Natural killer cell (primary cell): Measurements from ENCODE around the gene C3orf20. TPM values are rescaled to one million over a fixed set of nuclear protein-coding genes. Genes with fewer than 3 reads are reported as not detected.

Source experiments
- ATAC-seq, 3 donors: fragments of 150-1000 bp in 2 of 3; fragments of 200-7000 bp in 1 of 3; cut with Tn5 transposase; 1 replicate in 1 of 3; 2 replicates in 2 of 3; pipeline ENCODE4 v1.10.0; 2021; ENCODE audit warnings: mild to moderate bottlenecking in 2 of 3, moderate library complexity in 2 of 3
- DNase-seq, 2 donors: peaks; one replicate each; pipeline versions ENCODE4 v3.0.0 to v3.0.0-alpha.2; 2013 to 2021; ENCODE audit warnings: mixed read lengths in 1 of 2
- H3K27ac ChIP-seq: one replicate; pipeline ENCODE4 v1.5.1; 2013; ENCODE audit warnings: mild to moderate bottlenecking, low read length
- H3K27me3 ChIP-seq: one replicate; pipeline ENCODE4 v1.6.1; 2013; ENCODE audit warnings: low read length; ENCODE audit not compliant: control insufficient read depth, insufficient read depth
- H3K36me3 ChIP-seq: one replicate; pipeline ENCODE4 v1.6.1; 2013; ENCODE audit warnings: low read length; ENCODE audit not compliant: control insufficient read depth, insufficient read depth
- H3K4me1 ChIP-seq: one replicate; pipeline ENCODE4 v1.6.1; 2013; ENCODE audit warnings: low read length; ENCODE audit not compliant: control insufficient read depth, insufficient read depth
- H3K4me3 ChIP-seq: one replicate; pipeline ENCODE4 v1.5.1; 2013; ENCODE audit warnings: low read length
- H3K9me3 ChIP-seq: one replicate; pipeline ENCODE4 v1.6.1; 2013; ENCODE audit warnings: low read length; ENCODE audit not compliant: control insufficient read depth, insufficient read depth
- H3K27ac Mint-ChIP-seq, 2 donors: one replicate each; pipeline ENCODE4 v1.8.0; 2022; ENCODE audit warnings: mild to moderate bottlenecking in 2 of 2, mixed read lengths in 2 of 2, moderate library complexity in 1 of 2
- H3K27me3 Mint-ChIP-seq, 2 donors: one replicate each; pipeline ENCODE4 v1.8.0; 2022; ENCODE audit warnings: low read depth in 2 of 2, mixed read lengths in 2 of 2
- H3K36me3 Mint-ChIP-seq: one replicate; pipeline ENCODE4 v1.8.0; 2022; ENCODE audit warnings: mixed read lengths
- H3K4me1 Mint-ChIP-seq, 2 donors: one replicate each; pipeline ENCODE4 v1.8.0; 2022; ENCODE audit warnings: mixed read lengths in 2 of 2
- H3K4me3 Mint-ChIP-seq: one replicate; pipeline ENCODE4 v1.8.0; 2022; ENCODE audit warnings: mild to moderate bottlenecking, moderate library complexity, mixed read lengths
- H3K9me3 Mint-ChIP-seq, 2 donors: one replicate each; pipeline ENCODE4 v1.8.0; 2022; ENCODE audit warnings: mixed read lengths in 2 of 2
- WGBS: methylation state at CpG from one replicate; pipeline ENCODE4 v1.1.7; 2013; ENCODE audit warnings: missing lambda C conversion rate; ENCODE audit not compliant: insufficient coverage; 5-methylcytosine and 5-hydroxymethylcytosine counted together
- intact Hi-C: fragments of 100-400 bp; cut with micrococcal nuclease; formaldehyde crosslinking; loops from one replicate; pipeline ENCODE4 v1.14.2; 2022
- total RNA-seq, 4 donors: library from RNA; stranded (reverse); fragments of 120-200 nt in 1 of 4; gene quantifications; one replicate each; pipeline versions ENCODE4 v1.2.3 to v1.2.4, GENCODE V29; 2013 to 2022
- TF ChIP-seq, protein P1 (sequence below): fragments of 200-600 bp; IDR thresholded peaks from one replicate; pipeline ENCODE4 v1.8.0; 2022; ENCODE audit warnings: antibody characterized with exemption

The C3orf20 gene
- total RNA-seq, 3 donors from 2014 or later (not counting 1 experiment from before 2014, with no cell fraction given), result 0.14 TPM; not detected in 2

DNA sequence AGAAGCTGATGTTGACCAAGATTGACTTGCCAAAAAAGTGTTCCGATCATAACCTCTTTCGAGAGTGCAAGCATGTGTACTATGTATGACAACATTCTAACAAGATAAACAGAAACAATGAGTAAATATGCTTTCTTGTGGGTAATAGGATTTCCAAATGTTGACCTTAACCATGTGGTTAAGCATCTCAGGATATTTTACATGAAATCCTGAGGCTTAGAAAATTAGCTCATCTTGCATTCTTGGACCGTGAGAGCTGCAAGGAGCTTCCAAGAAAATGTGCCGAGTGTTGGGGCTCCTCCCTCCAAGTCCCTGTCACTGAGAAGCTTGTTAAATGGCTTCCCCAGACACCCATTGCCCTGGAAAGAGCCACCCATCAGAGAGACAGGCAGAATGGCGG, 50.1 kb downstream of the C3orf20 start:
- Mint-ChIP-seq H3K4me1 (no peaks in the 10 kb centered on the region), H3K27me3 (peaks cover 0 to 8% of the 10 kb centered on the region in 2 donors), H3K27ac (no peak overlapping the region), H3K36me3 (no peaks in the 10 kb centered on the region), H3K9me3 (no peaks in the 10 kb centered on the region), H3K4me3 (no peak overlapping the region)
- intact Hi-C loops, result no loop called here
- Histone ChIP-seq H3K27ac (no peak overlapping the region), H3K4me1 (no peaks in the 10 kb centered on the region), H3K36me3 (no peaks in the 10 kb centered on the region), H3K27me3 (no peaks in the 10 kb centered on the region), H3K4me3 (no peak overlapping the region), H3K9me3 (no peaks in the 10 kb centered on the region)
- TF ChIP-seq, protein P1, sequence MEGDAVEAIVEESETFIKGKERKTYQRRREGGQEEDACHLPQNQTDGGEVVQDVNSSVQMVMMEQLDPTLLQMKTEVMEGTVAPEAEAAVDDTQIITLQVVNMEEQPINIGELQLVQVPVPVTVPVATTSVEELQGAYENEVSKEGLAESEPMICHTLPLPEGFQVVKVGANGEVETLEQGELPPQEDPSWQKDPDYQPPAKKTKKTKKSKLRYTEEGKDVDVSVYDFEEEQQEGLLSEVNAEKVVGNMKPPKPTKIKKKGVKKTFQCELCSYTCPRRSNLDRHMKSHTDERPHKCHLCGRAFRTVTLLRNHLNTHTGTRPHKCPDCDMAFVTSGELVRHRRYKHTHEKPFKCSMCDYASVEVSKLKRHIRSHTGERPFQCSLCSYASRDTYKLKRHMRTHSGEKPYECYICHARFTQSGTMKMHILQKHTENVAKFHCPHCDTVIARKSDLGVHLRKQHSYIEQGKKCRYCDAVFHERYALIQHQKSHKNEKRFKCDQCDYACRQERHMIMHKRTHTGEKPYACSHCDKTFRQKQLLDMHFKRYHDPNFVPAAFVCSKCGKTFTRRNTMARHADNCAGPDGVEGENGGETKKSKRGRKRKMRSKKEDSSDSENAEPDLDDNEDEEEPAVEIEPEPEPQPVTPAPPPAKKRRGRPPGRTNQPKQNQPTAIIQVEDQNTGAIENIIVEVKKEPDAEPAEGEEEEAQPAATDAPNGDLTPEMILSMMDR, result no peak
- 94% methylated on average over 5 of the region's 5 CpGs for WGBS
- DNase-seq (no peak), ATAC-seq (no peak)

GRCh38 chr3:14725564-14726440, 50.9 kb downstream of the C3orf20 start:
- TF ChIP-seq, protein P1, result no peak
- no peak overlapping the region for H3K4me3 Mint-ChIP-seq
- no peak for DNase-seq
- Histone ChIP-seq H3K4me1 (no peaks in the 10 kb centered on the region), H3K36me3 (no peaks in the 10 kb centered on the region), H3K9me3 (no peaks in the 10 kb centered on the region), H3K27ac (no peak overlapping the region), H3K27me3 (no peaks in the 10 kb centered on the region), H3K4me3 (no peak overlapping the region)
- no peak overlapping the region for H3K27ac Mint-ChIP-seq
- no peak for ATAC-seq
- H3K4me1 Mint-ChIP-seq, result no peaks in the 10 kb centered on the region
- H3K27me3 Mint-ChIP-seq, result peaks cover 0 to 5% of the 10 kb centered on the region in 2 donors
- H3K9me3 Mint-ChIP-seq, result no peaks in the 10 kb centered on the region
- H3K36me3 Mint-ChIP-seq, result no peaks in the 10 kb centered on the region
- intact Hi-C loops, result no loop called here
- WGBS, result 90% methylated on average over 9 of the region's 9 CpGs

- H3K9me3 ChIP-seq, result no peaks in the 10 kb centered on the region
- H3K4me3 ChIP-seq, result no peak overlapping the region
- TF ChIP-seq, protein P1, result no peak
- no peak for ATAC-seq
- intact Hi-C loops, result no loop called here
- Mint-ChIP-seq H3K4me3 (no peak overlapping the region), H3K27me3 (peaks cover 0 to 5% of the 10 kb centered on the region in 2 donors), H3K4me1 (no peaks in the 10 kb centered on the region), H3K36me3 (no peaks in the 10 kb centered on the region), H3K27ac (no peak overlapping the region), H3K9me3 (no peaks in the 10 kb centered on the region)
- no peaks in the 10 kb centered on the region for H3K27me3 ChIP-seq
- no peak overlapping the region for H3K27ac ChIP-seq
- no peaks in the 10 kb centered on the region for H3K36me3 ChIP-seq
- H3K4me1 ChIP-seq, result no peaks in the 10 kb centered on the region
- WGBS, result 92% methylated on average over 6 of the region's 6 CpGs
- no peak for DNase-seq
Measured at GRCh38 chr3:14726441-14726780, 51.5 kb downstream of the C3orf20 start.

GRCh38 chr3:14728113-14728512, 53.2 kb downstream of the C3orf20 start:
- no peak for DNase-seq

More at GRCh38 chr3:14728113-14728512, 53.2 kb downstream of the C3orf20 start:
- no peak overlapping the region for H3K27ac Mint-ChIP-seq
- no peak overlapping the region for H3K4me3 Mint-ChIP-seq
- intact Hi-C loops, result no loop called here
- no peaks in the 10 kb centered on the region for H3K36me3 Mint-ChIP-seq
- H3K9me3 Mint-ChIP-seq, result no peaks in the 10 kb centered on the region
- H3K4me1 ChIP-seq, result no peaks in the 10 kb centered on the region
- H3K36me3 ChIP-seq, result no peaks in the 10 kb centered on the region
- H3K27me3 Mint-ChIP-seq, result peaks cover 0 to 3% of the 10 kb centered on the region in 2 donors
- WGBS, result 90% methylated on average over 4 of the region's 5 CpGs
- ATAC-seq, result no peak
- no peaks in the 10 kb centered on the region for H3K9me3 ChIP-seq
- H3K4me3 ChIP-seq, result no peak overlapping the region
- no peak overlapping the region for H3K27ac ChIP-seq
- H3K4me1 Mint-ChIP-seq, result no peaks in the 10 kb centered on the region
- H3K27me3 ChIP-seq, result no peaks in the 10 kb centered on the region
- TF ChIP-seq, protein P1, result no peak
